HepG2 (cell line): ENCODE results near the gene SYS1. TPM values are rescaled to one million over a fixed set of nuclear protein-coding genes. Genes with fewer than 3 reads are reported as not detected.

Source experiments
- ARNT2 ChIP-seq: sonication (generic); formaldehyde crosslinking; IDR thresholded peaks from 2 replicates; pipeline ENCODE4 v1.8.0; 2022; ENCODE audit warnings: mild to moderate bottlenecking, low read depth, missing genetic modification reagents, moderate library complexity
- DNMT3B ChIP-seq: conservative IDR thresholded peaks from 2 replicates; pipeline ENCODE4 v1.6.1; 2016; ENCODE audit warnings: missing biosample characterization, control low read depth
- MED8 ChIP-seq: sonication (generic); formaldehyde crosslinking; IDR thresholded peaks from 2 replicates; pipeline ENCODE4 v1.8.1; 2023; ENCODE audit warnings: mild to moderate bottlenecking, missing genetic modification reagents; ENCODE audit not compliant: insufficient replicate concordance
- MIXL1 ChIP-seq: IDR thresholded peaks from 2 replicates; pipeline ENCODE4 v1.6.1; 2016
- MYNN ChIP-seq: sonication (generic); formaldehyde crosslinking; IDR thresholded peaks from 2 replicates; pipeline ENCODE4 v1.4.0; 2020; ENCODE audit warnings: mild to moderate bottlenecking, low read depth, missing genetic modification reagents
- MYPOP ChIP-seq: sonication (generic); formaldehyde crosslinking; IDR thresholded peaks from 2 replicates; pipeline ENCODE4 v1.8.1; 2023; ENCODE audit warnings: mild to moderate bottlenecking, moderate library complexity, missing genetic modification reagents
- ZBTB1 ChIP-seq: sonication (generic); formaldehyde crosslinking; IDR thresholded peaks from 2 replicates; pipeline ENCODE4 v1.4.0; 2020; ENCODE audit warnings: missing genetic modification reagents, borderline replicate concordance
- ZBTB40 ChIP-seq, 2 experiments: fragments of 450-650 bp in 1 of 2; sonication (generic) in 1 of 2; formaldehyde crosslinking in 1 of 2; IDR thresholded peaks; 2 replicates each; pipeline versions ENCODE4 v1.6.1 to v1.8.0; 2016 to 2022; ENCODE audit warnings: antibody characterized with exemption in 1 of 2, mild to moderate bottlenecking in 1 of 2, missing genetic modification reagents in 1 of 2
- ZBTB42 ChIP-seq: sonication (generic); formaldehyde crosslinking; IDR thresholded peaks from 2 replicates; pipeline ENCODE4 v1.5.0; 2020; ENCODE audit warnings: mild to moderate bottlenecking, missing genetic modification reagents
- ZNF142 ChIP-seq: sonication (generic); formaldehyde crosslinking; IDR thresholded peaks from 2 replicates; pipeline ENCODE4 v1.4.0; 2020; ENCODE audit warnings: missing genetic modification reagents
- ZNF563 ChIP-seq: sonication (generic); formaldehyde crosslinking; IDR thresholded peaks from 2 replicates; pipeline ENCODE4 v1.8.0; 2022; ENCODE audit warnings: mild to moderate bottlenecking, moderate library complexity, missing genetic modification reagents
- ZNF564 ChIP-seq: sonication (generic); formaldehyde crosslinking; IDR thresholded peaks from 2 replicates; pipeline ENCODE4 v1.8.1; 2023; ENCODE audit warnings: mild to moderate bottlenecking, missing genetic modification reagents
- polyA plus RNA-seq, 8 experiments: library from polyadenylated mRNA; depleted of rRNA in 3 of 8; stranded (reverse) in 7 of 8; unstranded in 1 of 8; fragments of >200 nt; fragmentation: Illumina TruSeq in 4 of 8; extraction: Trizol in 4 of 8; gene quantifications; 2 replicates each; pipeline versions ENCODE4 v1.2.1 to v1.2.3, GENCODE V29; 2011 to 2016; ENCODE audit warnings: low read depth in 4 of 8, missing spikeins in 1 of 8, mixed read lengths in 1 of 8; ENCODE audit not compliant: insufficient read depth in 1 of 8
- total RNA-seq, 5 experiments: library from RNA; depleted of rRNA; stranded (reverse); fragments of >200 nt; fragmentation: Illumina TruSeq; extraction: Trizol; gene quantifications; 2 replicates each; pipeline ENCODE4 v1.2.3, GENCODE V29; 2016; ENCODE audit warnings: low read depth in 1 of 5

The SYS1 gene
- total and polyA plus RNA-seq, 2 of the 13 experiments (the other 11 are each of a cell fraction or from before 2014, with no cell fraction given), result 38.3 to 65.6 TPM

- TF ChIP-seq ZNF564 (peak; percentile 76), MIXL1 (CRISPR knock-in tag) (no peak), ZBTB42 (CRISPR knock-in tag) (no peak; the same call in 1 of the 2 replicates), DNMT3B (CRISPR knock-in tag) (no peak), MYPOP (CRISPR knock-in tag) (no peak; the same call in 1 of the 2 replicates), ZNF142 (CRISPR knock-in tag) (no peak), ZNF563 (CRISPR knock-in tag) (peak; percentile 80), MYNN (no peak), ZBTB40 (IDR thresholded peaks at IDR 0.05) (no peak), ZBTB40 (CRISPR knock-in tag; IDR thresholded peaks at IDR 0.05) (peak; percentile 70; the same call in 1 of the 2 replicates), ARNT2 (CRISPR knock-in tag) (peak; percentile 25; the same call in 1 of the 2 replicates), ZBTB1 (CRISPR knock-in tag) (no peak), MED8 (CRISPR knock-in tag) (no peak)
These were observed 43.5 kb downstream of the SYS1 start (continued) for GRCh38 chr20:45406260-45407066.
